GM13977 (cell line): ENCODE results near the gene RFFL.

Experiments
- DNase-seq: peaks from one replicate; pipeline ENCODE4 v3.0.0; 2012; ENCODE audit warnings: low spot score
- CTCF ChIP-seq: IDR thresholded peaks from 2 replicates; pipeline ENCODE4 v1.5.1; 2012; ENCODE audit warnings: mild to moderate bottlenecking, control low read depth; ENCODE audit not compliant: insufficient read depth; ENCODE audit errors: extremely low read depth, missing control alignments
- in situ Hi-C: fragments of 300-500 bp; cut with MboI; formaldehyde crosslinking; loops from one replicate; pipeline ENCODE4 v1.12.0; 2022; ENCODE audit warnings: low sequenced_read_pairs, low pct_unique_long_range_greater_than_20kb, mixed read lengths, inconsistent platforms; ENCODE audit not compliant: unreplicated experiment

Gene RFFL

GRCh38 chr17:35073991-35074627 lies 10.6 kb upstream of the RFFL start:
- no peak for DNase-seq
- in situ Hi-C loops: no loop called here
- no peak for TF ChIP-seq CTCF

- DNase-seq: no peak
- no peak for TF ChIP-seq CTCF
- in situ Hi-C loops: no loop called here
Observed at GRCh38 chr17:35073183-35073790, 9.8 kb upstream of the RFFL start.

- DNase-seq: no peak
- in situ Hi-C loops: no loop called here
- TF ChIP-seq CTCF: no peak
Observed at GRCh38 chr17:35069311-35069710, 5.8 kb upstream of the RFFL start.

- no peak for TF ChIP-seq CTCF
- no peak for DNase-seq
- in situ Hi-C loops: no loop called here
Observed at GRCh38 chr17:35068249-35068648, 4.7 kb upstream of the RFFL start.

GRCh38 chr17:35065880-35066279 lies 2.4 kb upstream of the RFFL start:
- DNase-seq: no peak
- in situ Hi-C loops: no loop called here
- TF ChIP-seq CTCF: no peak

GRCh38 chr17:35064516-35065215 lies 1.2 kb upstream of the RFFL start:
- DNase-seq: no peak
- in situ Hi-C loops: no loop called here
- TF ChIP-seq CTCF: no peak
